ENCODE results near the gene TEC.

Gene TEC

DNA sequence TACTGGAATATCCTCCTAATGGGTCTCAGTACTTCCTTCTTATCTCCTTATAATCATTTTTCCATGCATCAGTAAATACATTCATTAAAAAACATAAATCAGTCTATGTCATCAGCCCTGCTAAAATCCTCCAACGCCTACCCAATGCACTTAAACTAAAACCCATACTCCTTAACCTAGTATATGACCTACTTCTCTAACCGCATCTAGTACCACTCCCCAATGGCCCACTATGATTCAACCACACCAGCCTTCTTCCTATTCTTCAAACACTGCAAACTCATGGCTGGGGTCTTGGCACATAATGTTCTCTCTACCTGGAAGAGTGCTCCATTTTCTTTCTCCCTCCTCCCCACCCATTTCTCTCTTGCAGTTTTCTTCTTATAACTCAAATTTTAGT is 18.7 kb downstream of the TEC start:
- H3K4me3 ChIP-seq (ENCODE audit: low read depth, low read length) = no peak overlapping the region
- in situ Hi-C loops (cut with HindIII; ENCODE audit: low sequenced_read_pairs) = no loop called here
- TF ChIP-seq, protein P1, sequence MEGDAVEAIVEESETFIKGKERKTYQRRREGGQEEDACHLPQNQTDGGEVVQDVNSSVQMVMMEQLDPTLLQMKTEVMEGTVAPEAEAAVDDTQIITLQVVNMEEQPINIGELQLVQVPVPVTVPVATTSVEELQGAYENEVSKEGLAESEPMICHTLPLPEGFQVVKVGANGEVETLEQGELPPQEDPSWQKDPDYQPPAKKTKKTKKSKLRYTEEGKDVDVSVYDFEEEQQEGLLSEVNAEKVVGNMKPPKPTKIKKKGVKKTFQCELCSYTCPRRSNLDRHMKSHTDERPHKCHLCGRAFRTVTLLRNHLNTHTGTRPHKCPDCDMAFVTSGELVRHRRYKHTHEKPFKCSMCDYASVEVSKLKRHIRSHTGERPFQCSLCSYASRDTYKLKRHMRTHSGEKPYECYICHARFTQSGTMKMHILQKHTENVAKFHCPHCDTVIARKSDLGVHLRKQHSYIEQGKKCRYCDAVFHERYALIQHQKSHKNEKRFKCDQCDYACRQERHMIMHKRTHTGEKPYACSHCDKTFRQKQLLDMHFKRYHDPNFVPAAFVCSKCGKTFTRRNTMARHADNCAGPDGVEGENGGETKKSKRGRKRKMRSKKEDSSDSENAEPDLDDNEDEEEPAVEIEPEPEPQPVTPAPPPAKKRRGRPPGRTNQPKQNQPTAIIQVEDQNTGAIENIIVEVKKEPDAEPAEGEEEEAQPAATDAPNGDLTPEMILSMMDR (IDR thresholded peaks at IDR 0.05; ENCODE audit: low read depth, low read length) = no peak
- DNase-seq (ENCODE audit: low read depth, low spot score) = no peak

DNA sequence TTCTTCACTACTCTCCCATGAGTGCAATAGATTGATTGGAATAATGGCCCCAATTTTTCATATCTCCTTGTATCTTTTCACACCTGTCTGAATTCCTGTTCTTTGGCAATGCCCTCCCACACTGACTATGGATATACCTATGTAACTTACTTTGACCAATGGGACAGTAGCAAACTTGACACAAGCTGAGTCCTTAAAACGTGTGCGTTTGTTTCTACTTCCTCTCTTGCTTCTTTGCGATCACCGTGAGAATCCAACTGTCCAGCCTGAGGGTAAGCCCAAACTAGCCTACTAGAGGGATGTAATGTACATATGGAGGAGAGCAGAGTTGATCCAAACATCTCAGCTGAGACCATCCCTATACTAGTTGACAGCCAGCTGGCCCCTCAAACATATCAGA is 19.3 kb downstream of the TEC start:
- in situ Hi-C loops (cut with HindIII; ENCODE audit: low sequenced_read_pairs) = no loop called here
- no peak for DNase-seq (ENCODE audit: low read depth, low spot score)
- H3K4me3 ChIP-seq (ENCODE audit: low read depth, low read length) = no peak overlapping the region
- TF ChIP-seq, protein P1 (IDR thresholded peaks at IDR 0.05; ENCODE audit: low read depth, low read length) = no peak

DNA sequence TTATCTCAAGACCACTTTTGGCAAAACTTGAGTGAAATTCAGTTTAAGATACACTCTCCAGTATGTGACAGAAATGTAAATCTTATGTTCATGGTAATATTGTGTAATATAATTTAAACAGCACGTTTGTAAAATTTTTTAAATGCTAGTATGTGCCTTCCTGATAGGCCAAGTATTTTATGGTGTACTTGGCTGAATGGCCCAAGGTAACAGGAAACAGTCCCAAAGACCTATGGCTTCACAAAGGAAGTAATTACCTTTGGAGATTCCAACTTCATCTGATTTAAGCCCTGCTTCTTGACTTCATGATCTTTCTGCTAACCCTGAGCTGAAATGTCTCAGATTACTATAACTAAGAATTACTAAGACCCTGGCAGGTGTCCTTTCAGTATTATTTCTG is 20.3 kb downstream of the TEC start:
- H3K4me3 ChIP-seq (ENCODE audit: low read depth, low read length) = no peak overlapping the region
- TF ChIP-seq, protein P1 (IDR thresholded peaks at IDR 0.05; ENCODE audit: low read depth, low read length) = no peak
- no peak for DNase-seq (ENCODE audit: low read depth, low spot score)
- in situ Hi-C loops (cut with HindIII; ENCODE audit: low sequenced_read_pairs) = no loop called here

DNA sequence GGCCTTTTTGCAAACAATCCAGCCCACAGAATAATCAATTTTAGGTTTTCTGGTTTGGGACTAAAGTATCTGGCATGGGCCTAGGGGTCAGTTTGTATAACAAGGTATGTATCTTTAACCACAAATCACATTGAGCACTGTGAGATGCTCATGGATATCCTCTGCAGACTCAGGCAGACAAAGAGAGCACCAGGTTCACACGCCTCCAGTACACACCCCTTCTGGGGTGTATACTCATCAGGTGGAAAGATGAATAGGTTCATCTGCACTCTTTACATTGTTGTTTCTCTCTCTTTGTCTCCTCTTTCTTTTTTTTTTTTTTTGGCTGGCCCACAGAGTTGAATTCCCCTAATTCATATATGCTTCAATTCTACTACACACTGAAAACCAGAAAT is 21.1 kb downstream of the TEC start:
- in situ Hi-C loops (cut with HindIII; ENCODE audit: low sequenced_read_pairs) = no loop called here
- DNase-seq (ENCODE audit: low read depth, low spot score) = no peak
- H3K4me3 ChIP-seq (ENCODE audit: low read depth, low read length) = no peak overlapping the region
- TF ChIP-seq, protein P1 (IDR thresholded peaks at IDR 0.05; ENCODE audit: low read depth, low read length) = no peak

DNA sequence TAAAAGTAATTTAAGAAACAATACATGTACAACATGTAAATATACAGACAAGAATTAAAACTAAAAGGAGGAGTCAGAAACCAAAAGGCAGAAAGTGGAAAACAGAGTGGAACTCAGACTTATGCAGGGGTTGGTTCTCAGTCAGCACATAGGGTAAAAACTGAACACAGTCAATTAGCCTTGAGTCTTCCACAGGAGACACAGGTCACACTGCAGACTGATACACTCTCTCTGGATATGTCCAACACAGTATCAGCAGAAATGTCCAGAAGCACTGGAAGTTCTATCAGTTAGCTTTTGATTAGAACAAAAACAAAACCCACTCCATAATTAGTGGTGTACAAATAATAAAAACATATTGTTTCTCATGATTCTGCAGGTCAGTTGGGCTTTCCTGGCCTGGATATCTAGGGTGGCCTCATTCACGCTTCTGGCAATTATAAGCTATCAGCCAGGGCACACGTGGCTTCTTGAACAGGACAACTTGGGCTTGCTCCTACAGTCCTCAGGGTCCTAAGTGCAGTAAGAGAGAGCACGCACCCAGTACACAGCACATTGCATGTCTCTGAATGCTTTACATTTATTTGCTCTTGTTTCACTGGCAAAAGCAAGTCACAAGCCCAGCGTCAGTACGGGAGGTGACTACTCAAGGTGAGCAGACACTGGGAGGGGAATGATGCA is 21.6 kb downstream of the TEC start:
- H3K4me3 ChIP-seq (ENCODE audit: low read depth, low read length) = no peak overlapping the region

DNA sequence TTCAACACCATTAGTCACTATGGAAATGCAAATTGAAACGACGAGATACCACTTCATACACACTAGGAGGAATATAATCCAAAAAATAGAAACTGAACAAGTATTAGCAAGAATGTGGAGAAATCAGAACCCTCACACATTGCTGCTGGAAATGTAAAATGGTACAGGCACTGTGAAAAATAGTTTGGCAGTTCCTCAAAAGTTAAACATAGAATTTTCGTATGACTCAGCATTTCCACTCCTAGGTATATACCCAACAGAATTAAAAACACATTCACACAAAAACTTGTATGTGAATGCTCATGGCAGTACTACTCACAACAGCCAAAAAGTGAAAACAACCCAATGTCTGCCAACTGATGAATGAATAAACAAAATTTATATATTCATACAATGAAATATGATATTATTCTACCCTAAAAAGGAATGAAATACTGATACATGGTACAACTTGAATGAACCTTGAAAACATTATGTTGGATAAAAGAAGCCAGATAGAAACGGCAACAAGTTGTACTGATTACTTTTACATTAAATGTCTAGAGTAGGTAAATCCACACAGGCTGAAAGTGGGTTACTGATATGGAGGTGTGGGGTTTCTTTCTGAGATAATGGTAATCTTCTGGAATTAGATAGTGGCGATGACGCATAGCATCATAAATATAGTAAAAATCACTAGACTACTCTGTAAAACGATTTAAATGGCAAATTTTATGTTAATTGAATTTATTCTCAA is 22.3 kb downstream of the TEC start:
- H3K4me3 ChIP-seq (ENCODE audit: low read depth, low read length) = no peak overlapping the region
- peak; percentile 65 for DNase-seq (ENCODE audit: low read depth, low spot score)

More for the DNA sequence above, 21.6 kb downstream of the TEC start:
- DNase-seq (ENCODE audit: low read depth, low spot score) = no peak
- TF ChIP-seq, protein P1 (IDR thresholded peaks at IDR 0.05; ENCODE audit: low read depth, low read length) = no peak
- in situ Hi-C loops (cut with HindIII; ENCODE audit: low sequenced_read_pairs) = no loop called here

More for the DNA sequence above, 22.3 kb downstream of the TEC start:
- in situ Hi-C loops (cut with HindIII; ENCODE audit: low sequenced_read_pairs) = no loop called here
- TF ChIP-seq, protein P1 (IDR thresholded peaks at IDR 0.05; ENCODE audit: low read depth, low read length) = no peak
